ENCODE results near the gene CARD14.

CARD14 gene

DNA sequence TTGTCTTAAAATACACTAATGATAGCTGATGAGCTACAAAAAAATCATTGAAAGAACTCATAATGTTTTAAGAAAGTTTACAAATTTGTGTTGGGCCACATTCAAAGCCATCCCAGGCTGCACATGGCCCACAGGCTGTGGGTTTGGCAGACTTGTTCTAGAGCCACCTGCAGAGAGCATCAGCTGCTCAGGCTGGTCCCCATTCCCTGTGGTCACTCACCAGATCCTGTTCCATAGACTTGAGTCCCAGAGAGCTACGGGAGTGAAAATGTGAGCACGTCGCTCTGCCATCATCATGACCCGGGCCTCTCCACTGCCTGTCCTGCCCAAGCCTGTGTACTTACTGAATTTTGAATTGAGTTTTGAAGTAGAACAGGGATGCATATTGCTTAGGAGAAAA, 57.3 kb downstream of the CARD14 start:
- TF ChIP-seq SIN3A (IDR thresholded peaks at IDR 0.05; ENCODE audit: borderline replicate concordance, insufficient read depth, low read length): no peak

DNA sequence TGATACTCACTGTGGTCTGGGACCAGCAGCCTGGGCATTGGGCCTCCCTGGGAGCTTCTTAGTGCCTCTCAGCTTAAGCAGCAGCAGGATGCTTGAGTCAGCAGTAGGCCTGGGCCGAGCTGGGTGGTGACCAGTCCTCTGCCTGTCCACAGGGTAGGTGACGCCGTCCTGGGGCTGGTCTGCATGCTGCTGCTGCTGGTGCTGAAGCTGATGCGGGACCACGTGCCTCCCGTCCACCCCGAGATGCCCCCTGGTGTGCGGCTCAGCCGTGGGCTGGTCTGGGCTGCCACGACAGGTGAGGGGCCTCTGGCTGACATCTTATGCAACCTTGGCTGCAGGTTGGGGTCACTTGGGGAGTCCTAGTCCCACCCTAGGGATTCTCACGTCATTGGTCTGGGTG, 57.8 kb downstream of the CARD14 start:
- no peak for TF ChIP-seq POLR2AphosphoS5 (IDR thresholded peaks at IDR 0.05; ENCODE audit: low read depth, low read length)
- TF ChIP-seq, protein P1, sequence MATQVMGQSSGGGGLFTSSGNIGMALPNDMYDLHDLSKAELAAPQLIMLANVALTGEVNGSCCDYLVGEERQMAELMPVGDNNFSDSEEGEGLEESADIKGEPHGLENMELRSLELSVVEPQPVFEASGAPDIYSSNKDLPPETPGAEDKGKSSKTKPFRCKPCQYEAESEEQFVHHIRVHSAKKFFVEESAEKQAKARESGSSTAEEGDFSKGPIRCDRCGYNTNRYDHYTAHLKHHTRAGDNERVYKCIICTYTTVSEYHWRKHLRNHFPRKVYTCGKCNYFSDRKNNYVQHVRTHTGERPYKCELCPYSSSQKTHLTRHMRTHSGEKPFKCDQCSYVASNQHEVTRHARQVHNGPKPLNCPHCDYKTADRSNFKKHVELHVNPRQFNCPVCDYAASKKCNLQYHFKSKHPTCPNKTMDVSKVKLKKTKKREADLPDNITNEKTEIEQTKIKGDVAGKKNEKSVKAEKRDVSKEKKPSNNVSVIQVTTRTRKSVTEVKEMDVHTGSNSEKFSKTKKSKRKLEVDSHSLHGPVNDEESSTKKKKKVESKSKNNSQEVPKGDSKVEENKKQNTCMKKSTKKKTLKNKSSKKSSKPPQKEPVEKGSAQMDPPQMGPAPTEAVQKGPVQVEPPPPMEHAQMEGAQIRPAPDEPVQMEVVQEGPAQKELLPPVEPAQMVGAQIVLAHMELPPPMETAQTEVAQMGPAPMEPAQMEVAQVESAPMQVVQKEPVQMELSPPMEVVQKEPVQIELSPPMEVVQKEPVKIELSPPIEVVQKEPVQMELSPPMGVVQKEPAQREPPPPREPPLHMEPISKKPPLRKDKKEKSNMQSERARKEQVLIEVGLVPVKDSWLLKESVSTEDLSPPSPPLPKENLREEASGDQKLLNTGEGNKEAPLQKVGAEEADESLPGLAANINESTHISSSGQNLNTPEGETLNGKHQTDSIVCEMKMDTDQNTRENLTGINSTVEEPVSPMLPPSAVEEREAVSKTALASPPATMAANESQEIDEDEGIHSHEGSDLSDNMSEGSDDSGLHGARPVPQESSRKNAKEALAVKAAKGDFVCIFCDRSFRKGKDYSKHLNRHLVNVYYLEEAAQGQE (IDR thresholded peaks at IDR 0.05; ENCODE audit: insufficient read depth in 1 of 2, low read depth in 2 of 2, low read length in 2 of 2): no peak
- TF ChIP-seq TAF1 (IDR thresholded peaks at IDR 0.05; ENCODE audit: borderline replicate concordance, insufficient read depth, low read length): no peak
- no peak for TF ChIP-seq SIN3A (IDR thresholded peaks at IDR 0.05; ENCODE audit: borderline replicate concordance, insufficient read depth, low read length)
- no peak for TF ChIP-seq FOXP2 (optimal IDR thresholded peaks at IDR 0.05; ENCODE audit: borderline replicate concordance, extremely low read depth, extremely low read length, insufficient read depth)

DNA sequence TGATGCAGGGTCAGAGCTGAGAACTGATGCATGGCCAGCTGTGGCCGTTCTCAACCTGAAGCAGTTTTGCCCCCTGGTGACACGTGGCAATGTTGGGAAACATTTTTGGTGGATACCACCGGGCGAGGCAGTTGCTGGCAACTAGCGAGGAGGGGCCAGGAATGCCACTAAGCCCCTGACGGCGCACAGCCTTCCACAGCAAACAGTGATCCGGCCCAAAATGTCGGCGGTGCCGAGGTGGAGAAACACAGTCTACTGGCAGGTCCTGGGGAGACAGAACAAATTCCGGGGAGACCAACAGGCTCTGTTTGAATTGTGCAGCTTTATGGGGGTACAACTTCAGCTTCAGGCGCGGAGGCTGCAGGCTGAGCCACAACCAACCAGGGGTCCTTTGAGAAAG, 58.6 kb downstream of the CARD14 start:
- TF ChIP-seq FOXP2 (optimal IDR thresholded peaks at IDR 0.05; ENCODE audit: borderline replicate concordance, extremely low read depth, extremely low read length, insufficient read depth): no peak
- TF ChIP-seq, protein P1 (IDR thresholded peaks at IDR 0.05; ENCODE audit: insufficient read depth in 1 of 2, low read depth in 2 of 2, low read length in 2 of 2): no peak
- no peak for TF ChIP-seq SIN3A (IDR thresholded peaks at IDR 0.05; ENCODE audit: borderline replicate concordance, insufficient read depth, low read length)
- TF ChIP-seq POLR2AphosphoS5 (IDR thresholded peaks at IDR 0.05; ENCODE audit: low read depth, low read length): no peak
- no peak for TF ChIP-seq TAF1 (IDR thresholded peaks at IDR 0.05; ENCODE audit: borderline replicate concordance, insufficient read depth, low read length)

DNA sequence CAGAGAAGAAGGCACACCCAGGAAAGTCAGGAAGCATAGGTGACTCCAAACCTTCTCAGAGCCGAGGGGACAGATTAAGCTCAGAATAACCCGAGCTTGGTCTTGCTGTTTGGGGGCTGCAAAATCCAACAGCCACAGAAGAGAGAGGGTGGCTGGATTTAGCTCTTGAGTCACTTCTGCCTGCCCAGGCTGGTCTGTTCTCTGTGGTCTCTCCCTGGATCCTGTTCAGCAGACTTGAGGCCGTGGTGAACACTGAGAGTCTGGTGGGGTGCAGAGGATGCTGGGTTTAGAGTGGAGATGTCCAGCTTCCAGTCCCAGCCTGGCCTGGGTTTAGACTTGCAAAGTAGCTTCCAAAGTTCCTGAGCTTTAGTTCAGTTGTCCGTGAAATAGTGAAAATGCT, 59.2 kb downstream of the CARD14 start:
- TF ChIP-seq POLR2AphosphoS5 (IDR thresholded peaks at IDR 0.05; ENCODE audit: low read depth, low read length): no peak
- TF ChIP-seq FOXP2 (optimal IDR thresholded peaks at IDR 0.05; ENCODE audit: borderline replicate concordance, extremely low read depth, extremely low read length, insufficient read depth): no peak
- TF ChIP-seq, protein P1 (IDR thresholded peaks at IDR 0.05; ENCODE audit: insufficient read depth in 1 of 2, low read depth in 2 of 2, low read length in 2 of 2): no peak
- no peak for TF ChIP-seq SIN3A (IDR thresholded peaks at IDR 0.05; ENCODE audit: borderline replicate concordance, insufficient read depth, low read length)
- TF ChIP-seq TAF1 (IDR thresholded peaks at IDR 0.05; ENCODE audit: borderline replicate concordance, insufficient read depth, low read length): no peak

DNA sequence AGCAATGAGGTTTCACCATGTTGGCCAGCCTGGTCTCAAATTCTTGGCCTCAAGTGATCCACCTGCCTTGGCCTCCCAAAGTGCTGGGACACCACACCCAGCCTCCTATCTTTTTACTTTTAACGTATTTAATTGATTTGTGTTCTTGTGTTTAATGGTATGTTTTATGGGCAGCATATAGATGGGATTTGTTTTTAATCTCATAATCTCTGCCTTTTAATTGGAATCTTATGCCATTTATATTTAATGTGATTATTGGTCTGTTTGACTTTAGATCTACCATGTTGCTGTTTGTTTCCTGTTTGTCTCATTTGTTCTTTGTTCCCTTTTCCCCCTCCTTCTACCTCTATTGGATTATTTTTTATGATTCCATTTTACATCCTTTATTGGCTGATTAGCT, 62.6 kb downstream of the CARD14 start:
- TF ChIP-seq, protein P1 (IDR thresholded peaks at IDR 0.05; ENCODE audit: insufficient read depth in 1 of 2, low read depth in 2 of 2, low read length in 2 of 2): no peak
- TF ChIP-seq FOXP2 (optimal IDR thresholded peaks at IDR 0.05; ENCODE audit: borderline replicate concordance, extremely low read depth, extremely low read length, insufficient read depth) (no peak), SIN3A (IDR thresholded peaks at IDR 0.05; ENCODE audit: borderline replicate concordance, insufficient read depth, low read length) (no peak), TAF1 (IDR thresholded peaks at IDR 0.05; ENCODE audit: borderline replicate concordance, insufficient read depth, low read length) (no peak), POLR2AphosphoS5 (IDR thresholded peaks at IDR 0.05; ENCODE audit: low read depth, low read length) (no peak)
